Coronary artery (tissue), 2 donors: ENCODE measurements around the gene KIRREL3.

Experiments
- DNase-seq: peaks from one replicate; pipeline ENCODE4 v3.0.0-alpha.2; 2017; ENCODE audit warnings: low spot score
- H3K27ac ChIP-seq, 2 donors: fragments of 200-600 bp; sonication (generic); one replicate each; pipeline ENCODE4 v1.5.1; 2016 to 2019
- H3K4me3 ChIP-seq: fragments of 200-600 bp; sonication (generic); 2 replicates; pipeline ENCODE4 v1.5.1; 2016; ENCODE audit warnings: mild to moderate bottlenecking, moderate library complexity
- TF ChIP-seq, protein P1 (sequence below): fragments of 200-600 bp; sonication (generic); IDR thresholded peaks from one replicate; pipeline ENCODE4 v1.5.1; 2019; ENCODE audit warnings: antibody characterized with exemption

The KIRREL3 gene

DNA sequence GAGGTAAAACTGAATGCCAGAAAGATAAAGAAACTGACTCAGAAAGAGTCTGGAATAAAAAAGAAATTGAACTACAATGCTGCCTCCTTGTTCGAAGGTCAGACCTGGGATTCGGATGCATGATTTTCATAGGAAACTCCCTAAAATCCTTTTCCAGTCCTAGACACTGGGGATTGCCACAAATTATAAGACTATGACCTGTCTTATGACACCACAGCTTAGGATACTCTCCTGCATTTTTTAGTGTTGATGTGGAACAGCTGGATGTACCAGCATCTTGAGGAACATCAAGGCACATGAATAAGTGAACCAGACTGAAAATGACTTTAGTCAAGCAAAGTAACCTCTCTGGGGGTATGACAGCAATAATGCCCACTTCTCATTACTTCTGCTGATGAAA is 9.0 kb downstream of the KIRREL3 start:
- DNase-seq: no peak
- TF ChIP-seq, protein P1, sequence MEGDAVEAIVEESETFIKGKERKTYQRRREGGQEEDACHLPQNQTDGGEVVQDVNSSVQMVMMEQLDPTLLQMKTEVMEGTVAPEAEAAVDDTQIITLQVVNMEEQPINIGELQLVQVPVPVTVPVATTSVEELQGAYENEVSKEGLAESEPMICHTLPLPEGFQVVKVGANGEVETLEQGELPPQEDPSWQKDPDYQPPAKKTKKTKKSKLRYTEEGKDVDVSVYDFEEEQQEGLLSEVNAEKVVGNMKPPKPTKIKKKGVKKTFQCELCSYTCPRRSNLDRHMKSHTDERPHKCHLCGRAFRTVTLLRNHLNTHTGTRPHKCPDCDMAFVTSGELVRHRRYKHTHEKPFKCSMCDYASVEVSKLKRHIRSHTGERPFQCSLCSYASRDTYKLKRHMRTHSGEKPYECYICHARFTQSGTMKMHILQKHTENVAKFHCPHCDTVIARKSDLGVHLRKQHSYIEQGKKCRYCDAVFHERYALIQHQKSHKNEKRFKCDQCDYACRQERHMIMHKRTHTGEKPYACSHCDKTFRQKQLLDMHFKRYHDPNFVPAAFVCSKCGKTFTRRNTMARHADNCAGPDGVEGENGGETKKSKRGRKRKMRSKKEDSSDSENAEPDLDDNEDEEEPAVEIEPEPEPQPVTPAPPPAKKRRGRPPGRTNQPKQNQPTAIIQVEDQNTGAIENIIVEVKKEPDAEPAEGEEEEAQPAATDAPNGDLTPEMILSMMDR: no peak
- H3K27ac ChIP-seq: no peak overlapping the region
- no peak overlapping the region for H3K4me3 ChIP-seq

DNA sequence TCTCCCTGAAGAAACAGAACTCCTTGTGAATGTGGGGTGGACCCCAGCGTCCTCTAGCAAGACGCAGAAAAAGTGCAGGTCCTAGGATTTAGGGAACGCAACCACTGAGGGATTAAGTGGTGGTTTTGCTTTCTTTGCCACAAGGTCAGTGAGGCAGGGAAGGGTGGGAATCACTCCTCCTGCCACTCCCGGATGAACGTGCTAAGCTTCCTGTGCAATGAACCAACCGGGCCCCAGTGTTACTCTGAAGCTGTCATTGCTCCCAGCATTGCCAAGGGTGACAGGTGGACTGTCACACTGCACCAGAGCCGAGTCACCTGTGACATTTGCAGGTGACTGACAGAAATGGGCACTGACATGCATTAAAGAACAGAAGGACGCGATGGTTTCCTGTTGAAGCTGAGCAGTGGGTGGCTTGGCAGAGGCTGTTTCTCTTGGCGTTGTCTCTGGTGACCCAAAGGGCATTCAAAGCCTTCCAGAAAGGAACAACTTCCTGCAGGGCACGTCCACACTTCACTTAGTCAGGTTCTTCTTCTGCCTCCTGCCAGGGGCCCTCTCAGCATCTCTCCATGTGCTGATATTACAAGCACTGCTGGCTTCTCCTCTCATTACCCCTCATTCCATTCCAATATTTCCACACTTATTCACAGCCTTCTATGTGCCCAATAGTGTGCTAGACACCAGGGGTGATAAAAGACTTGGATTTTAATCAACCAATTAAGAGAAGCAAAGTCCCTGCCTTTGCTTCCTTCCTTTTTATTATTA is 9.7 kb downstream of the KIRREL3 start:
- Histone ChIP-seq H3K27ac (no peak overlapping the region), H3K4me3 (no peak overlapping the region)
- TF ChIP-seq, protein P1: no peak

DNA sequence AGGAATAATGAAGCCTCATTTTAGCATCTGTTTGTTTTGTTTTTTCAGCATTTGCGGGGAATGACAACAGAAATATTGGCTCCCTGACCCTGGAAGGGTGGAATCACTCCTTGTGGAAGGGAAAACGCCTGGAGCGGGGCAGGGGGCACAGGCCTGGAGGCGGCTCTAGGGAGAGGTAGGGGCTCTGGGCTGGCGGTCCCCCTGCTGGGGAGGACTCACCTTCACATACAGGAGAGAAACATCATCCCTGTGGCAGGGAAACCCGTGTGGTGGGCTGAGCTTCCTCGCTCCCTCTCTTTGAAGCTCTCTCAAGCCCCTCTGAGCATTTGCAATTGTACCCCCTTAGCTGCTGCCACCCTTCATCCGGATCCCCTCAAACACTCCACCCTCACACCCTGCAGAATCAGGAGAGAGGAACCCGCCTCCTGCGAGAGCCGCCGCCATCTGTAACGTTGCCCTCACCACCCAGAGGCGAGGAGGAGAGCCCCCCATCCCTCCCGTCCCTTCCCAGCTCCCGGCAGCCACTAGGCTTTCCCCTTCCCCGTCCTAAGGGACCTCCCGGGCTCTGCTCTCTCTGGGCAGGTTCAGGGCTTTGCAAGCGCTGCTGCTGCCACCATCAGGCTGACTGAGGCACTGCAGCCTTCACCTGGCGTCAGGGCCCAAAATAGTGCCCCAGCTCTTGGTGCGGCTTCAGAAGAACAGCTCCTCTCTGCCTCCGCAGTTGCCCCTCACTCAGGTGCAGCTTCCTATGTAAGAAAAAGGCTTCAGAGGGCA is 10.4 kb downstream of the KIRREL3 start:
- H3K4me3 ChIP-seq: no peak overlapping the region
- no peak for DNase-seq
- no peak overlapping the region for H3K27ac ChIP-seq
- TF ChIP-seq, protein P1: peak; percentile 86

More for the DNA sequence above, 9.7 kb downstream of the KIRREL3 start:
- DNase-seq: no peak

DNA sequence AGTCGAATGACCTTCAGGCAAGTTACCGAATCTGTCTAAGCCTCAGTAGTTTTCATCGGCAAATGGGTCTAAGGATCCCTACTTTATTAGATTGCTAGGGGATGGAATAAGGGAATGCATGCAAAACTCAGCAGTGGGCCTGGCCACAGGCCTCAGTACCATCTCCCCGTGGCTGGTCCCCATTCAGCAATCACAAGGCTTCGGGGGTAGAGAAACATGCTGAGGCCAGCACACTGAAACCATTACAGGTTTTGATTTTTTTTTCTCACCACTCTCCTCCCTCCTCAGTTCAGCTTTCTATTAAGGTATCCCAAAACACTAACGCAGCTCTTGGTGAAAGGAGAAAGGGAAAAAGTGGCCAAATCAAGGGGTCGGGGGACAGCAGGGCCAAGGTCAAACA is 11.9 kb downstream of the KIRREL3 start:
- DNase-seq: no peak
- Histone ChIP-seq H3K4me3 (no peak overlapping the region), H3K27ac (no peak overlapping the region)
- TF ChIP-seq, protein P1: no peak

DNA sequence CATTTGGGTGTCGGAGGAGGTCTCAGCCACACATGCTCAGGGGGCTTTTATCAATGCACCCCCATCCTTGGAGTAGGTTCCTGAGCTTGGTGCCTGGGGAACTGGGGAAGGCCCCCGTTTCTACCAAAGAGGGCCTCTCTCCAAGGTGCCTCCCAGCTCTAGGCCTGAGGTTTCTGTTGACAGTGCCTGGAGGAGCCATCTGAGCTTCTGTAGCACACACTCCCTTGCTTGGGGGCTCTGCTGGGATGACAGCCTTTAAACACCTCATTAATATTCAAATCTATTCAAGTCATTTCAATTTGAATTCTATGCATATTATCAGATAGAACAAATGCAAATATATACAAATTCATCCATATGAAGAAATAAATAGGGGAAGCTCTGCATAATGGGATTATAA is 18.9 kb downstream of the KIRREL3 start:
- DNase-seq: no peak
- no peak overlapping the region for H3K4me3 ChIP-seq
- TF ChIP-seq, protein P1: no peak
- no peak overlapping the region for H3K27ac ChIP-seq

DNA sequence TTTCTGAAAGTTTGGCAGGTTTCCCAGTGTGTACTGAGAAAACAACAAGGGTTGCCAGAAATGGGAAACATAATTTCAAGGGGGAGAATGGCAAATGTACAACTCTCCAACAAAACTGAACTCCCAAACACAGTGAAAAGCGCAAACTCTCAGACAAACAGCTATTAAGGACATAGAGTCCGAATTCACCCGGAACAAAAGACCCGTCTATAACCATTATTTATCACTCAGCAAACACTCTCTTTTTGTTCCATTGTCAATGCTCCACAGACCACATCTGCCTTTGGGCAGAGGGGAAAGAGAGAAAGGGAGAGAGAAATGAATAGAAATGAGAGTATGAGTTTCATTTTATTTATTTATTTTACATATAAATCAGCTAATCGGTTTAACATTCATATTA is 21.7 kb downstream of the KIRREL3 start:
- no peak overlapping the region for H3K27ac ChIP-seq
- no peak for DNase-seq
- TF ChIP-seq, protein P1: no peak
- no peak overlapping the region for H3K4me3 ChIP-seq
